ENCODE measurements around the gene PLA2G5.
"Not testable (repeated sequence)": the region's sequence is repeated elsewhere in the genome, so short reads cannot be mapped to it uniquely, and the experiment has no call there.

Gene PLA2G5

GRCh38 chr1:20052386-20052785, 17.6 kb upstream of the PLA2G5 start:
- Mint-ChIP-seq H3K36me3 (ENCODE audit: low read depth) (peaks cover 9% of the 10 kb centered on the region), H3K27ac (no peak overlapping the region), H3K4me1 (ENCODE audit: low read depth) (peaks cover 6% of the 10 kb centered on the region), H3K27me3 (peaks cover 22% of the 10 kb centered on the region), H3K9me3 (peaks cover 27% of the 10 kb centered on the region), H3K4me3 (no peak overlapping the region)

GRCh38 chr1:20057886-20058420, 12.0 kb upstream of the PLA2G5 start:
- peaks cover 38% of the 10 kb centered on the region for H3K4me1 Mint-ChIP-seq (ENCODE audit: low read depth)
- peaks cover 13% of the 10 kb centered on the region for H3K27me3 Mint-ChIP-seq
- peaks cover 1% of the 10 kb centered on the region for H3K9me3 Mint-ChIP-seq
- no peak overlapping the region for H3K27ac Mint-ChIP-seq
- H3K36me3 Mint-ChIP-seq (ENCODE audit: low read depth): no peaks in the 10 kb centered on the region
- H3K4me3 Mint-ChIP-seq: no peak overlapping the region

- Mint-ChIP-seq H3K4me3 (no peak overlapping the region), H3K27me3 (peaks cover 12% of the 10 kb centered on the region), H3K4me1 (ENCODE audit: low read depth) (peaks cover 38% of the 10 kb centered on the region), H3K9me3 (no peaks in the 10 kb centered on the region), H3K27ac (no peak overlapping the region), H3K36me3 (ENCODE audit: low read depth) (no peaks in the 10 kb centered on the region)
These were observed 11.5 kb upstream of the PLA2G5 start for GRCh38 chr1:20058531-20058930.

- Mint-ChIP-seq H3K27ac (no peak overlapping the region), H3K4me3 (no peak overlapping the region), H3K27me3 (peaks cover 12% of the 10 kb centered on the region), H3K36me3 (ENCODE audit: low read depth) (no peaks in the 10 kb centered on the region), H3K9me3 (no peaks in the 10 kb centered on the region), H3K4me1 (ENCODE audit: low read depth) (peaks cover 38% of the 10 kb centered on the region)
These were observed 10.1 kb upstream of the PLA2G5 start for GRCh38 chr1:20059847-20060246.

GRCh38 chr1:20060791-20061190, 9.2 kb upstream of the PLA2G5 start:
- not testable (repeated sequence) for H3K4me3 Mint-ChIP-seq; H3K27ac Mint-ChIP-seq; H3K27me3 Mint-ChIP-seq; H3K36me3 Mint-ChIP-seq (ENCODE audit: low read depth); H3K9me3 Mint-ChIP-seq
- H3K4me1 Mint-ChIP-seq (ENCODE audit: low read depth): peaks cover 38% of the 10 kb centered on the region

GRCh38 chr1:20061866-20062265, 8.1 kb upstream of the PLA2G5 start:
- Mint-ChIP-seq H3K4me3 (no peak overlapping the region), H3K27me3 (no peaks in the 10 kb centered on the region), H3K9me3 (no peaks in the 10 kb centered on the region), H3K27ac (no peak overlapping the region), H3K4me1 (ENCODE audit: low read depth) (peaks cover 38% of the 10 kb centered on the region), H3K36me3 (ENCODE audit: low read depth) (no peaks in the 10 kb centered on the region)

- Mint-ChIP-seq H3K27me3 (no peaks in the 10 kb centered on the region), H3K27ac (no peak overlapping the region), H3K9me3 (no peaks in the 10 kb centered on the region), H3K4me1 (ENCODE audit: low read depth) (peaks cover 26% of the 10 kb centered on the region), H3K4me3 (no peak overlapping the region), H3K36me3 (ENCODE audit: low read depth) (no peaks in the 10 kb centered on the region)
These were observed 6.1 kb upstream of the PLA2G5 start for GRCh38 chr1:20063861-20064292.

GRCh38 chr1:20068722-20069121, 1.3 kb upstream of the PLA2G5 start:
- H3K9me3 Mint-ChIP-seq: no peaks in the 10 kb centered on the region
- no peaks in the 10 kb centered on the region for H3K27me3 Mint-ChIP-seq
- H3K36me3 Mint-ChIP-seq (ENCODE audit: low read depth): no peaks in the 10 kb centered on the region
- no peak overlapping the region for H3K27ac Mint-ChIP-seq
- H3K4me1 Mint-ChIP-seq (ENCODE audit: low read depth): no peaks in the 10 kb centered on the region
- H3K4me3 Mint-ChIP-seq: no peak overlapping the region

GRCh38 chr1:20070357-20070756, 363 bp downstream of the PLA2G5 start:
- Mint-ChIP-seq H3K27me3 (no peaks in the 10 kb centered on the region), H3K36me3 (ENCODE audit: low read depth) (no peaks in the 10 kb centered on the region), H3K4me3 (no peak overlapping the region), H3K4me1 (ENCODE audit: low read depth) (no peaks in the 10 kb centered on the region), H3K9me3 (no peaks in the 10 kb centered on the region), H3K27ac (no peak overlapping the region)

- H3K36me3 Mint-ChIP-seq (ENCODE audit: low read depth): no peaks in the 10 kb centered on the region
- no peaks in the 10 kb centered on the region for H3K9me3 Mint-ChIP-seq
- H3K4me1 Mint-ChIP-seq (ENCODE audit: low read depth): no peaks in the 10 kb centered on the region
- no peaks in the 10 kb centered on the region for H3K27me3 Mint-ChIP-seq
- no peak overlapping the region for H3K4me3 Mint-ChIP-seq
- no peak overlapping the region for H3K27ac Mint-ChIP-seq
These were observed 1.4 kb downstream of the PLA2G5 start for GRCh38 chr1:20071416-20071815.

- H3K27ac Mint-ChIP-seq: no peak overlapping the region
- peaks cover 11% of the 10 kb centered on the region for H3K27me3 Mint-ChIP-seq
- no peaks in the 10 kb centered on the region for H3K9me3 Mint-ChIP-seq
- H3K4me3 Mint-ChIP-seq: no peak overlapping the region
- H3K4me1 Mint-ChIP-seq (ENCODE audit: low read depth): peaks cover 6% of the 10 kb centered on the region
- no peaks in the 10 kb centered on the region for H3K36me3 Mint-ChIP-seq (ENCODE audit: low read depth)
These were observed 2.8 kb downstream of the PLA2G5 start for GRCh38 chr1:20072771-20073170.

- Mint-ChIP-seq H3K4me1 (ENCODE audit: low read depth) (peaks cover 10% of the 10 kb centered on the region), H3K27me3 (peaks cover 16% of the 10 kb centered on the region), H3K4me3 (no peak overlapping the region), H3K27ac (no peak overlapping the region), H3K9me3 (no peaks in the 10 kb centered on the region), H3K36me3 (ENCODE audit: low read depth) (no peaks in the 10 kb centered on the region)
These were observed 3.3 kb downstream of the PLA2G5 start for GRCh38 chr1:20073256-20073655.

GRCh38 chr1:20074055-20074724, 4.2 kb downstream of the PLA2G5 start:
- peaks cover 15% of the 10 kb centered on the region for H3K4me1 Mint-ChIP-seq (ENCODE audit: low read depth)
- H3K27me3 Mint-ChIP-seq: peaks cover 25% of the 10 kb centered on the region
- H3K9me3 Mint-ChIP-seq: no peaks in the 10 kb centered on the region
- no peak overlapping the region for H3K4me3 Mint-ChIP-seq
- H3K36me3 Mint-ChIP-seq (ENCODE audit: low read depth): no peaks in the 10 kb centered on the region
- no peak overlapping the region for H3K27ac Mint-ChIP-seq

GRCh38 chr1:20074725-20075171, 4.8 kb downstream of the PLA2G5 start:
- peaks cover 27% of the 10 kb centered on the region for H3K27me3 Mint-ChIP-seq
- H3K36me3 Mint-ChIP-seq (ENCODE audit: low read depth): no peaks in the 10 kb centered on the region
- H3K4me3 Mint-ChIP-seq: no peak overlapping the region
- no peak overlapping the region for H3K27ac Mint-ChIP-seq
- no peaks in the 10 kb centered on the region for H3K9me3 Mint-ChIP-seq
- H3K4me1 Mint-ChIP-seq (ENCODE audit: low read depth): peaks cover 17% of the 10 kb centered on the region

GRCh38 chr1:20075345-20075744, 5.4 kb downstream of the PLA2G5 start:
- Mint-ChIP-seq H3K27ac (no peak overlapping the region), H3K27me3 (peaks cover 30% of the 10 kb centered on the region), H3K4me1 (ENCODE audit: low read depth) (peaks cover 19% of the 10 kb centered on the region), H3K4me3 (no peak overlapping the region), H3K36me3 (ENCODE audit: low read depth) (no peaks in the 10 kb centered on the region), H3K9me3 (no peaks in the 10 kb centered on the region)

GRCh38 chr1:20076223-20076622, 6.2 kb downstream of the PLA2G5 start:
- no peaks in the 10 kb centered on the region for H3K9me3 Mint-ChIP-seq
- peaks cover 39% of the 10 kb centered on the region for H3K27me3 Mint-ChIP-seq
- no peak overlapping the region for H3K27ac Mint-ChIP-seq
- no peaks in the 10 kb centered on the region for H3K36me3 Mint-ChIP-seq (ENCODE audit: low read depth)
- H3K4me1 Mint-ChIP-seq (ENCODE audit: low read depth): peaks cover 28% of the 10 kb centered on the region
- no peak overlapping the region for H3K4me3 Mint-ChIP-seq

All from stimulated activated naive CD8-positive, alpha-beta T cell treated with anti-CD3 and anti-CD28 coated beads, Interleukin-15, Interleukin-2, amounts not matched to agents 100 ng/mL and 50 ng/mL, for 24 hours (primary cell).